ENCODE data around the gene CCSAP.

The CCSAP gene

DNA sequence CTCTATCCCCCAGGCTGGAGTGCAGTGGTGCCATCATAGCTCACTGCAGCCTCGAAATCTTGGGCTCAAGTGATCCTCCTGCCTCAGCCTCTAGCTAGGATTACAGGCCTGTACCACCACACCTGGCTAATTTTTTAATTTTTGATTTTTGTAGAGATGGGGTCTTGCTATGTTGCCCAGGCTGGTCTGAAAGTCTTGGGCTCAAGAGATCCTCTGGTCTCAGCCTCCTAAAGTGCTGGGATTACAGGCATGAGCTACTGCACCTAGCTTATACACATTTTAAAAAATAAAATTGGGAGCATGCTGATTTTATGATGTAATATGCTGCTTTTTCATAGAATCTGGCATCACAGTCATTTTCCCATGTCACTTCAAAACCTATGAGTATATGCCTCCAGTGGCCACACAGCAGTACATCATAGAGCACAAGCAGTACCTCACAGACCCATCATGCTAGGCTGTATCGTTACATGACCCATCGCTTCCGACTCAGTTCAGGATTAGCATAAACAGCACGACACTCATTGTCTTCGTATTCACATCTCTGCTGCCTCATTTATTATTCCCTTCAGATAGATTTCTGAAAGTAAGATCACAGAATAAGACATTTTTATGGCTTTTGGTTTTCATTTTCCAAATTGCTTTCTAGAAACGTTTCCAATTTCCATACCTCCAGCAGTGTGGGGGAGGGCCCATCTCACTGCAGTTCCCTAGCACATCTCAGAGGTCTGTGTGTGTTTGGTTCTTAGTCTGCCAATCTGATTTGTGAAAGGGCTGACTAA is 35.9 kb upstream of the CCSAP start:
- TF ChIP-seq SIN3A (IDR thresholded peaks at IDR 0.05; ENCODE audit: borderline replicate concordance, insufficient read depth, low read length) (no peak), TAF1 (IDR thresholded peaks at IDR 0.05; ENCODE audit: borderline replicate concordance, insufficient read depth, low read length) (no peak), POLR2AphosphoS5 (IDR thresholded peaks at IDR 0.05; ENCODE audit: low read depth, low read length) (no peak), FOXP2 (optimal IDR thresholded peaks at IDR 0.05; ENCODE audit: borderline replicate concordance, extremely low read depth, extremely low read length, insufficient read depth) (no peak)
- TF ChIP-seq, protein P1, sequence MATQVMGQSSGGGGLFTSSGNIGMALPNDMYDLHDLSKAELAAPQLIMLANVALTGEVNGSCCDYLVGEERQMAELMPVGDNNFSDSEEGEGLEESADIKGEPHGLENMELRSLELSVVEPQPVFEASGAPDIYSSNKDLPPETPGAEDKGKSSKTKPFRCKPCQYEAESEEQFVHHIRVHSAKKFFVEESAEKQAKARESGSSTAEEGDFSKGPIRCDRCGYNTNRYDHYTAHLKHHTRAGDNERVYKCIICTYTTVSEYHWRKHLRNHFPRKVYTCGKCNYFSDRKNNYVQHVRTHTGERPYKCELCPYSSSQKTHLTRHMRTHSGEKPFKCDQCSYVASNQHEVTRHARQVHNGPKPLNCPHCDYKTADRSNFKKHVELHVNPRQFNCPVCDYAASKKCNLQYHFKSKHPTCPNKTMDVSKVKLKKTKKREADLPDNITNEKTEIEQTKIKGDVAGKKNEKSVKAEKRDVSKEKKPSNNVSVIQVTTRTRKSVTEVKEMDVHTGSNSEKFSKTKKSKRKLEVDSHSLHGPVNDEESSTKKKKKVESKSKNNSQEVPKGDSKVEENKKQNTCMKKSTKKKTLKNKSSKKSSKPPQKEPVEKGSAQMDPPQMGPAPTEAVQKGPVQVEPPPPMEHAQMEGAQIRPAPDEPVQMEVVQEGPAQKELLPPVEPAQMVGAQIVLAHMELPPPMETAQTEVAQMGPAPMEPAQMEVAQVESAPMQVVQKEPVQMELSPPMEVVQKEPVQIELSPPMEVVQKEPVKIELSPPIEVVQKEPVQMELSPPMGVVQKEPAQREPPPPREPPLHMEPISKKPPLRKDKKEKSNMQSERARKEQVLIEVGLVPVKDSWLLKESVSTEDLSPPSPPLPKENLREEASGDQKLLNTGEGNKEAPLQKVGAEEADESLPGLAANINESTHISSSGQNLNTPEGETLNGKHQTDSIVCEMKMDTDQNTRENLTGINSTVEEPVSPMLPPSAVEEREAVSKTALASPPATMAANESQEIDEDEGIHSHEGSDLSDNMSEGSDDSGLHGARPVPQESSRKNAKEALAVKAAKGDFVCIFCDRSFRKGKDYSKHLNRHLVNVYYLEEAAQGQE (IDR thresholded peaks at IDR 0.05; ENCODE audit: insufficient read depth in 1 of 2, low read depth in 2 of 2, low read length in 2 of 2), result no peak

DNA sequence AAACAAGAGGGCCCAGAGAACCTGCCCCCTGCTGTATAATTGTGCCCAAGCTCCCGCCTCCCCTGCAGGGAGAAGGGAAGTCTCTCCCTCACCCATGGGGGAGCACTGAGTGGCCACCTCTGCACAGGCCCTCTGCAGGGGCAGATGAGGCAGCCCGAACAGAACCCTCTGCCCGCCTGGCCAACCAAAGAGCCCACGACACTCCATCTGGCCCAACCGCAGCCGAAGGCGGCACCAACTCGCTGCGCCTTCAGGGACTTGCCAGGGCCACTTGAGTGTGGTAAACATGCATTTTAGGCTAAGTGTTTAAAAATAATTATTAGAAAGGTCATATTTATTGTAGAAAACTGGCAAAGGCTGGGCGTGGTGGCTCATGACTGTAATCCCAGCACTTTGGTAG is 34.6 kb upstream of the CCSAP start:
- TF ChIP-seq SIN3A (IDR thresholded peaks at IDR 0.05; ENCODE audit: borderline replicate concordance, insufficient read depth, low read length) (no peak), TAF1 (IDR thresholded peaks at IDR 0.05; ENCODE audit: borderline replicate concordance, insufficient read depth, low read length) (no peak), POLR2AphosphoS5 (IDR thresholded peaks at IDR 0.05; ENCODE audit: low read depth, low read length) (no peak), FOXP2 (optimal IDR thresholded peaks at IDR 0.05; ENCODE audit: borderline replicate concordance, extremely low read depth, extremely low read length, insufficient read depth) (no peak)
- TF ChIP-seq, protein P1 (IDR thresholded peaks at IDR 0.05; ENCODE audit: insufficient read depth in 1 of 2, low read depth in 2 of 2, low read length in 2 of 2), result no peak

DNA sequence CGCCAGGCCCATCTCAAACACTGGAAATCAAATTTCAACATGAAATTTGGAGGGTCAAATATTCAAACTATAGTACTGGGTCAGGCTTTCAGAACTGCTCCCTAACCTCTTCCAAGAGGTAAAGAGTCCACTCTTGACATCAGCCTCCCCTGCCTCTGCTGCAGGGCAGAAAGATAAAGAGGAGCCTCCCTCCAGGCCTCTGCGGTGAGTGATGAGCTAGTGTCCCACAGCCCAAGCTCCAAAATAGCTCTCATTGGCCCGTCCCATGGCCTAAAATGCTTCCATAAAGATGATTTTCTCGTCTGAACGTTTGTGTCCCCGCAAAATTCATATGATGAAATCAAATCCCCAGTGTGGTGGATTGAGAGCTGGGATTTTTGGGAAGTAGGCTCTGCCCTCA is 33.7 kb upstream of the CCSAP start:
- TF ChIP-seq, protein P1 (IDR thresholded peaks at IDR 0.05; ENCODE audit: insufficient read depth in 1 of 2, low read depth in 2 of 2, low read length in 2 of 2), result no peak
- TF ChIP-seq FOXP2 (optimal IDR thresholded peaks at IDR 0.05; ENCODE audit: borderline replicate concordance, extremely low read depth, extremely low read length, insufficient read depth) (no peak), POLR2AphosphoS5 (IDR thresholded peaks at IDR 0.05; ENCODE audit: low read depth, low read length) (no peak), TAF1 (IDR thresholded peaks at IDR 0.05; ENCODE audit: borderline replicate concordance, insufficient read depth, low read length) (no peak), SIN3A (IDR thresholded peaks at IDR 0.05; ENCODE audit: borderline replicate concordance, insufficient read depth, low read length) (no peak)

DNA sequence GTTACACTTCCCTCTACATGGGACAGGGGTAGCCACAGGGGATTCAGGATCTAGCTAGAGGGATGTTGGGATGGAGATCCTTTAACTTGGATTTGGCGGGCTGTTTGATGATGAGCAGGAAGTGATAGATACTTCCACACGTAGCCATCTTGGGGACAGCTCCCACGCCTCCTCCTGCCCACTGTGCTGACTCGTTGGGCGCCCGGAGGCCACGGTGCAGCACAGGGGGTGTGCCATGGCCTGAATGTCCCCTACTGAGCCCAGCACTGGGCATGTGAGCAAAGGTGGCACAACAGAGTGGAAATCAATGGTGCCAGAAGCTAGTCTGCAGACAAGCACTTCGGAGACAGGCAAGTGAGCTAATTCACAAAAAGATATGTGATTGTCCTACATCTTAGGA is 31.6 kb upstream of the CCSAP start:
- TF ChIP-seq SIN3A (IDR thresholded peaks at IDR 0.05; ENCODE audit: borderline replicate concordance, insufficient read depth, low read length) (no peak), POLR2AphosphoS5 (IDR thresholded peaks at IDR 0.05; ENCODE audit: low read depth, low read length) (no peak), TAF1 (IDR thresholded peaks at IDR 0.05; ENCODE audit: borderline replicate concordance, insufficient read depth, low read length) (no peak), FOXP2 (optimal IDR thresholded peaks at IDR 0.05; ENCODE audit: borderline replicate concordance, extremely low read depth, extremely low read length, insufficient read depth) (no peak)
- TF ChIP-seq, protein P1 (IDR thresholded peaks at IDR 0.05; ENCODE audit: insufficient read depth in 1 of 2, low read depth in 2 of 2, low read length in 2 of 2), result no peak

All from PFSK-1 (cell line).